T-cell (primary cell): ENCODE data around the gene CFAP44. TPM values are rescaled to one million over a fixed set of nuclear protein-coding genes. Genes with fewer than 3 reads are reported as not detected.

Experiments
- ATAC-seq, 4 experiments: fragments of 200-7000 bp in 3 of 4; fragments of 150-1000 bp in 1 of 4; cut with Tn5 transposase; replicated peaks in 1 of 4; 1 replicate in 3 of 4; 2 replicates in 1 of 4; pipeline ENCODE4 v1.10.0; 2021; ENCODE audit warnings: moderate library complexity in 3 of 4, mild to moderate bottlenecking in 2 of 4, moderate number of reproducible peaks in 1 of 4
- CTCF ChIA-PET, 2 donors: fragments of 300-600 bp; sonication (Branson Sonifier 250); formaldehyde crosslinking; loops; one replicate each; lab custom pipeline; 2022; ENCODE audit warnings: antibody characterized with exemption in 2 of 2; lab: Charles Lee
- POLR2A ChIA-PET, 2 donors: fragments of 300-600 bp; sonication (Branson Sonifier 250); formaldehyde crosslinking; loops; one replicate each; lab custom pipeline; 2022; ENCODE audit warnings: antibody characterized with exemption in 2 of 2; lab: Charles Lee
- DNase-seq, 35 experiments: peaks; one replicate each; pipeline versions ENCODE4 v3.0.0 to v3.0.0-alpha.2; 2013 to 2023
- H3K27ac ChIP-seq: one replicate; pipeline ENCODE4 v1.5.1; 2013; ENCODE audit warnings: low read length
- H3K27me3 ChIP-seq, 2 experiments: replicated peaks in 1 of 2; 1 replicate in 1 of 2; 2 replicates in 1 of 2; pipeline versions ENCODE4 v1.6.1 to v1.7.0; 2013; ENCODE audit warnings: low read length in 1 of 2, mixed read lengths in 1 of 2; ENCODE audit not compliant: control insufficient read depth in 2 of 2, insufficient read depth in 2 of 2; ENCODE audit errors: extremely low read depth in 1 of 2
- H3K36me3 ChIP-seq, 2 donors: 1 replicate in 1 of 2; 2 replicates in 1 of 2; pipeline versions ENCODE4 v1.6.1 to v1.7.0; 2013; ENCODE audit warnings: low read length in 1 of 2; ENCODE audit not compliant: control insufficient read depth in 2 of 2, insufficient read depth in 1 of 2; ENCODE audit errors: extremely low read depth in 1 of 2
- H3K4me1 ChIP-seq, 2 experiments: 1 replicate in 1 of 2; 2 replicates in 1 of 2; pipeline versions ENCODE4 v1.6.1 to v1.7.0; 2013; ENCODE audit warnings: low read length in 2 of 2, mixed read lengths in 1 of 2; ENCODE audit not compliant: insufficient read depth in 2 of 2, control insufficient read depth in 1 of 2; ENCODE audit errors: extremely low read depth in 1 of 2
- H3K4me3 ChIP-seq, 2 donors: 1 replicate in 1 of 2; 2 replicates in 1 of 2; pipeline versions ENCODE4 v1.5.1 to v1.7.0; 2013; ENCODE audit warnings: mild to moderate bottlenecking in 2 of 2, low read length in 1 of 2, moderate library complexity in 1 of 2; ENCODE audit not compliant: control insufficient read depth in 1 of 2; ENCODE audit errors: extremely low read depth in 1 of 2
- H3K9me3 ChIP-seq: 2 replicates; pipeline ENCODE4 v1.7.0; 2013
- H3K27ac Mint-ChIP-seq, 2 donors: one replicate each; pipeline ENCODE4 v1.8.0; 2020 to 2021; ENCODE audit warnings: mild to moderate bottlenecking in 2 of 2, mixed read lengths in 2 of 2
- H3K27me3 Mint-ChIP-seq, 2 donors: one replicate each; pipeline ENCODE4 v1.8.0; 2021 to 2022; ENCODE audit warnings: mixed read lengths in 2 of 2
- H3K36me3 Mint-ChIP-seq: one replicate; pipeline ENCODE4 v1.8.0; 2021; ENCODE audit warnings: mixed read lengths
- H3K4me1 Mint-ChIP-seq, 3 donors: one replicate each; pipeline ENCODE4 v1.8.0; 2020 to 2022; ENCODE audit warnings: mixed read lengths in 3 of 3, mild to moderate bottlenecking in 1 of 3
- H3K4me3 Mint-ChIP-seq, 3 donors: one replicate each; pipeline ENCODE4 v1.8.0; 2020 to 2022; ENCODE audit warnings: mild to moderate bottlenecking in 3 of 3, mixed read lengths in 3 of 3, moderate library complexity in 3 of 3
- H3K9me3 Mint-ChIP-seq, 3 donors: one replicate each; pipeline ENCODE4 v1.8.0; 2020 to 2022; ENCODE audit warnings: mixed read lengths in 3 of 3
- WGBS: methylation state at CpG from one replicate; pipeline ENCODE4 v1.1.5; 2013; ENCODE audit warnings: missing lambda C conversion rate; ENCODE audit not compliant: insufficient coverage; 5-methylcytosine and 5-hydroxymethylcytosine counted together
- total RNA-seq, 35 experiments: library from RNA in 6 of 35; stranded (reverse) in 6 of 35; fragments of 120-200 nt in 1 of 35; gene quantifications; one replicate each; pipeline versions ENCODE4 v1.2.1 to v1.2.4 and lab custom pipeline; 2013 to 2026

The CFAP44 gene
- total RNA-seq, 5 donors from 2014 or later (not counting 1 experiment from before 2014, with no cell fraction given), result 12.2 to 19.9 (median 16.0) TPM

GRCh38 chr3:113405180-113405579 lies 36.1 kb downstream of the CFAP44 start:
- DNase-seq (no peak), ATAC-seq (no peak)
- H3K27me3 ChIP-seq, result no peaks in the 10 kb centered on the region
- Mint-ChIP-seq H3K4me1 (no peaks in the 10 kb centered on the region), H3K4me3 (no peak overlapping the region), H3K36me3 (peaks cover 50% of the 10 kb centered on the region), H3K27me3 (no peaks in the 10 kb centered on the region), H3K27ac (no peak overlapping the region), H3K9me3 (peaks cover 0 to under 1% (median 0%) of the 10 kb centered on the region in 3 donors)
- CTCF ChIA-PET, result no interaction called here
- WGBS, result no CpG with 5 or more reads among the region's 1 CpG
- POLR2A ChIA-PET, result no interaction called here
- H3K4me1 ChIP-seq, result no peaks in the 10 kb centered on the region
- H3K36me3 ChIP-seq, result peaks cover 0 to 11% of the 10 kb centered on the region in 2 donors
- no peaks in the 10 kb centered on the region for H3K9me3 ChIP-seq
- no peak overlapping the region for H3K27ac ChIP-seq
- H3K4me3 ChIP-seq, result no peak overlapping the region

GRCh38 chr3:113404637-113405036 lies 36.7 kb downstream of the CFAP44 start:
- Histone ChIP-seq H3K27ac (no peak overlapping the region), H3K36me3 (peaks cover 0 to 11% of the 10 kb centered on the region in 2 donors), H3K4me1 (no peaks in the 10 kb centered on the region), H3K9me3 (no peaks in the 10 kb centered on the region), H3K27me3 (no peaks in the 10 kb centered on the region), H3K4me3 (no peak overlapping the region)
- Mint-ChIP-seq H3K9me3 (no peaks in the 10 kb centered on the region), H3K4me1 (no peaks in the 10 kb centered on the region), H3K4me3 (no peak overlapping the region), H3K36me3 (peaks cover 53% of the 10 kb centered on the region), H3K27ac (no peak overlapping the region), H3K27me3 (no peaks in the 10 kb centered on the region)
- CTCF ChIA-PET, result no interaction called here
- ATAC-seq (no peak), DNase-seq (no peak)
- POLR2A ChIA-PET, result no interaction called here
- 100% methylated on average over 1 of the region's 1 CpG for WGBS

Other genes starting within 250 kb of the CFAP44 start
- under 1 TPM in 2 of 5 donors, not detected in 3; 0.16 to 0.20 TPM for gene BOC, start 229.9 kb downstream of the CFAP44 start, total RNA-seq
- 10 to 100 TPM; 19.3 to 29.3 (median 21.7) TPM for gene SPICE1, start 73.7 kb upstream of the CFAP44 start, total RNA-seq
- gene SIDT1, start 91.1 kb upstream of the CFAP44 start, total RNA-seq, result 10 to 100 TPM; 44.9 to 75.5 (median 48.7) TPM